ENCODE results near the gene PTK7.
A peak's percentile ranks its signal among the peaks of the same experiment; 100 is the strongest.

The PTK7 gene

GRCh38 chr6:43181942-43182860 is 106.1 kb downstream of the PTK7 start, which contains the start of gene CUL9:
Gene CUL9, plus strand, starts transcription at chr6:43182196. Its CDS starts 2,115 bp downstream, at chr6:43184311.
- TF ChIP-seq POLR2AphosphoS5 (IDR thresholded peaks at IDR 0.05; ENCODE audit: low read depth, low read length) (peak; percentile 92), FOXP2 (optimal IDR thresholded peaks at IDR 0.05; ENCODE audit: borderline replicate concordance, extremely low read depth, extremely low read length, insufficient read depth) (no peak), TAF1 (IDR thresholded peaks at IDR 0.05; ENCODE audit: borderline replicate concordance, insufficient read depth, low read length) (0 out of 2 replicates have a peak, but pooled peaks have one; percentile 36), SIN3A (IDR thresholded peaks at IDR 0.05; ENCODE audit: borderline replicate concordance, insufficient read depth, low read length) (peak; percentile 72; the same call in 1 of the 2 replicates), REST (IDR thresholded peaks at IDR 0.05; ENCODE audit: insufficient read depth in 1 of 2, low read depth in 2 of 2, low read length in 2 of 2) (no peak; a peak in 2 of 4 replicates)

GRCh38 chr6:43183441-43183840 is 107.3 kb downstream of the PTK7 start:
- no peak for TF ChIP-seq REST (IDR thresholded peaks at IDR 0.05; ENCODE audit: insufficient read depth in 1 of 2, low read depth in 2 of 2, low read length in 2 of 2)
- no peak for TF ChIP-seq TAF1 (IDR thresholded peaks at IDR 0.05; ENCODE audit: borderline replicate concordance, insufficient read depth, low read length)
- no peak for TF ChIP-seq SIN3A (IDR thresholded peaks at IDR 0.05; ENCODE audit: borderline replicate concordance, insufficient read depth, low read length)
- TF ChIP-seq FOXP2 (optimal IDR thresholded peaks at IDR 0.05; ENCODE audit: borderline replicate concordance, extremely low read depth, extremely low read length, insufficient read depth), result no peak
- TF ChIP-seq POLR2AphosphoS5 (IDR thresholded peaks at IDR 0.05; ENCODE audit: low read depth, low read length), result no peak

DNA sequence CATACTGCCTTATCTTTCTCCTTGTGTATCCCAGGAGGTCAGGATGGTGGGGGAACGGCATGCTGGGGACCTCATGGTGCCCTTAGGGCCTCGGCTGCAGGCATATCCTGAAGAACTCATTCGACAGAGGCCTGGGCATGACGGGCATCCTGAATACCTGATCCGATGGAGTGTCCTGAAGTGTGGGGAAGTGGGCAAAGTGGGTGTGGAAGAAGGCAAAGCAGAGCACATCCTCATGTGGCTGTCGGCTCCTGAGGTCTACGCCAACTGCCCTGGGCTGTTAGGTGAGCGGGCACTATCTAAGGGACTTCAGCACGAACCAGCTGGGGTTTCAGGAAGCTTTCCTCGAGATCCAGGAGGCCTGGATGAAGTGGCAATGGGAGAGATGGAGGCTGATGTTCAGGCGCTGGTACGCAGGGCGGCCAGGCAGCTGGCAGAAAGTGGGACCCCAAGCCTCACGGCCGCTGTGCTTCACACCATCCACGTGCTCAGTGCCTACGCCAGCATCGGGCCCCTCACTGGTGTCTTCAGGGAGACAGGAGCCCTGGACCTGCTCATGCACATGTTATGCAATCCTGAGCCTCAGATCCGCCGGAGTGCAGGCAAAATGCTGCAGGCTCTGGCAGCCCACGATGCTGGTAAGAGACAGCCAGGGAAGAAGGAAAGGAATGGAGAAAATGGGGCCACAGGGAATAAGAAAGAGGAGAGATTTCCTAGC is 108.3 kb downstream of the PTK7 start:
- TF ChIP-seq TAF1 (IDR thresholded peaks at IDR 0.05; ENCODE audit: borderline replicate concordance, insufficient read depth, low read length) (no peak), FOXP2 (optimal IDR thresholded peaks at IDR 0.05; ENCODE audit: borderline replicate concordance, extremely low read depth, extremely low read length, insufficient read depth) (no peak), SIN3A (IDR thresholded peaks at IDR 0.05; ENCODE audit: borderline replicate concordance, insufficient read depth, low read length) (no peak), REST (IDR thresholded peaks at IDR 0.05; ENCODE audit: insufficient read depth in 1 of 2, low read depth in 2 of 2, low read length in 2 of 2) (no peak), POLR2AphosphoS5 (IDR thresholded peaks at IDR 0.05; ENCODE audit: low read depth, low read length) (no peak)

DNA sequence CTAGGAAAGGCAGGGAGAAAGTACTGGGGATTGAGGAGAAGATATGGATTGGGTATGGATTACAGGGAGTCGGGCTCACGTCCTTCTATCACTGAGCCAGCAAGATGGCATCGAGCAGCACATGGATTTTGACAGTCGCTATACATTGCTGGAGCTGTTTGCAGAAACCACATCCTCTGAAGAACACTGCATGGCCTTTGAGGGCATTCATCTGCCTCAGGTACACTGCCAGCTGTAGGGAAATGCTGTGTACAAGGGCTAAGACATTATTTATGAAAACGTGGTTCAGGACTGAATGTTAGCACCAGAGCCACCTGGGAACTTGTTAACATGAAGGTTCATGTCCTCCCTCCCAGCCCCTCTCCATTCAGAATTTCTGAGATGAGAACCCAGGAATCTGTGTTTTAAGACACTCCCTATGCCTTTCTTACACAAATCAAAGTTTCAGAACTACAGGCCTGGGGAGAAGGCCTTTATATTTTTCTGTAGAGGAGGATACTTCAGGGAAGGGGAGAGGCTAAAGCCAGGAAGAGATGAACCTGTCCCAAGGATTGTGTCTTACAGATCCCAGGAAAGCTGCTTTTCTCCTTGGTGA is 109.4 kb downstream of the PTK7 start:
- no peak for TF ChIP-seq FOXP2 (optimal IDR thresholded peaks at IDR 0.05; ENCODE audit: borderline replicate concordance, extremely low read depth, extremely low read length, insufficient read depth)
- no peak for TF ChIP-seq REST (IDR thresholded peaks at IDR 0.05; ENCODE audit: insufficient read depth in 1 of 2, low read depth in 2 of 2, low read length in 2 of 2)
- TF ChIP-seq POLR2AphosphoS5 (IDR thresholded peaks at IDR 0.05; ENCODE audit: low read depth, low read length), result no peak
- no peak for TF ChIP-seq SIN3A (IDR thresholded peaks at IDR 0.05; ENCODE audit: borderline replicate concordance, insufficient read depth, low read length)
- TF ChIP-seq TAF1 (IDR thresholded peaks at IDR 0.05; ENCODE audit: borderline replicate concordance, insufficient read depth, low read length), result no peak

Measured in PFSK-1 (cell line).